ENCODE measurements around the gene CFAP100. TPM values are rescaled to one million over a fixed set of nuclear protein-coding genes. Genes with fewer than 3 reads are reported as not detected.

CFAP100 gene
- total RNA-seq, 1 experiment from 2014 or later: not detected

DNA sequence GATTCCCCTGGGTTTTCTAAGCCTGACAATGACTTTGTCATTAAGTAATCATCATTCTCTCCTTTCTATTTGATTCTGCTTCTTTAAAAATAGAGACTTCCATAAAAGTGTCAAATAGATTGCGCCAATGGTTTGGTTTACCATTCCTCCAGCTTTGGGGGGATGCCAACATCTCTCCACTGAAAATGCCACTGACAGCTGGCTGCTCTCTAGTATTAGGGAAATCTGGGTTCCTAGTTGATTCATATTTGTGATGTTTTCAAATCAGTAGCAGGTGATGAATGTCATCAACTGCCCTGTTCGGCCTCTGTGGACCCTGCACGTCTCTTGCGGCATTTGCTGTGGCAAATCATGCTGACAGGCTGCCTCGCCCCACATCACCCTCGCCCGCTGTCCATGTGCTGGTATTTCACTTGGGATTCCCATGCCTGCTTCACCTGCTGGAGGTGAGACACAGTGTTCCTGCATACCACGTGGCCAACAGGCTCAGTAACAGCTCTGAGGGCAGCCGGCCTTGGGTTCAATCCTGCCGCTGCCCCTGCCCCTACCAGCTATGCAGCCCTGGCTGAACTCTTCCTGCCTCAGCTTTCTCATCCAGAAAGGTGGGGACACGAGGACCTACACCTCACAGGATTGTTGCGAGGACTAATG lies 52.9 kb downstream of the CFAP100 start:
- intact Hi-C loops (cut with micrococcal nuclease): no loop called here
- CTCF ChIA-PET: no interaction called here
- DNase-seq (ENCODE audit: low read depth, low spot score) (no peak), ATAC-seq (no peak)
- Histone ChIP-seq H3K4me2 (ENCODE audit: low read length) (no peak overlapping the region), H3K27me3 (ENCODE audit: insufficient read depth, low read length) (no peaks in the 10 kb centered on the region), H4K20me1 (ENCODE audit: insufficient read depth) (no peaks in the 10 kb centered on the region), H2AFZ (ENCODE audit: low read depth, low read length, poor library complexity, severe bottlenecking) (no peak overlapping the region), H3K4me3 (replicated peaks in 1 of 2; ENCODE audit: low read depth in 1 of 2, low read length in 2 of 2) (no peak overlapping the region), H3K4me1 (ENCODE audit: control insufficient read depth in 1 of 2, insufficient read depth in 2 of 2, low read length in 2 of 2) (no peaks in the 10 kb centered on the region), H3K9me3 (ENCODE audit: control insufficient read depth in 1 of 2, insufficient read depth in 1 of 2, low read depth in 1 of 2, low read length in 2 of 2) (no peaks in the 10 kb centered on the region), H3K9ac (ENCODE audit: low read length) (no peak overlapping the region), H3K9me2 (ENCODE audit: insufficient read depth) (no peaks in the 10 kb centered on the region), H3K36me3 (ENCODE audit: control insufficient read depth in 1 of 2, insufficient read depth in 2 of 2, low read length in 2 of 2) (peaks cover 10 to 14% of the 10 kb centered on the region in 2 experiments; a peak in 2 of 4 replicates), H3K79me2 (ENCODE audit: insufficient read depth, low read length) (no peaks in the 10 kb centered on the region), H3K27ac (ENCODE audit: low read depth, low read length) (no peak overlapping the region)
- BruUV-seq (replicated peaks): no TSS peak
- TF ChIP-seq YY1 (IDR thresholded peaks at IDR 0.05; ENCODE audit: extremely low read depth, insufficient replicate concordance, low read depth, low read length): no peak
- no peak for TF ChIP-seq FOSL1 (IDR thresholded peaks at IDR 0.05; ENCODE audit: low read depth)
- no peak for TF ChIP-seq EZH2phosphoT487 (IDR thresholded peaks at IDR 0.05; ENCODE audit: borderline replicate concordance)
- TF ChIP-seq, protein P1, sequence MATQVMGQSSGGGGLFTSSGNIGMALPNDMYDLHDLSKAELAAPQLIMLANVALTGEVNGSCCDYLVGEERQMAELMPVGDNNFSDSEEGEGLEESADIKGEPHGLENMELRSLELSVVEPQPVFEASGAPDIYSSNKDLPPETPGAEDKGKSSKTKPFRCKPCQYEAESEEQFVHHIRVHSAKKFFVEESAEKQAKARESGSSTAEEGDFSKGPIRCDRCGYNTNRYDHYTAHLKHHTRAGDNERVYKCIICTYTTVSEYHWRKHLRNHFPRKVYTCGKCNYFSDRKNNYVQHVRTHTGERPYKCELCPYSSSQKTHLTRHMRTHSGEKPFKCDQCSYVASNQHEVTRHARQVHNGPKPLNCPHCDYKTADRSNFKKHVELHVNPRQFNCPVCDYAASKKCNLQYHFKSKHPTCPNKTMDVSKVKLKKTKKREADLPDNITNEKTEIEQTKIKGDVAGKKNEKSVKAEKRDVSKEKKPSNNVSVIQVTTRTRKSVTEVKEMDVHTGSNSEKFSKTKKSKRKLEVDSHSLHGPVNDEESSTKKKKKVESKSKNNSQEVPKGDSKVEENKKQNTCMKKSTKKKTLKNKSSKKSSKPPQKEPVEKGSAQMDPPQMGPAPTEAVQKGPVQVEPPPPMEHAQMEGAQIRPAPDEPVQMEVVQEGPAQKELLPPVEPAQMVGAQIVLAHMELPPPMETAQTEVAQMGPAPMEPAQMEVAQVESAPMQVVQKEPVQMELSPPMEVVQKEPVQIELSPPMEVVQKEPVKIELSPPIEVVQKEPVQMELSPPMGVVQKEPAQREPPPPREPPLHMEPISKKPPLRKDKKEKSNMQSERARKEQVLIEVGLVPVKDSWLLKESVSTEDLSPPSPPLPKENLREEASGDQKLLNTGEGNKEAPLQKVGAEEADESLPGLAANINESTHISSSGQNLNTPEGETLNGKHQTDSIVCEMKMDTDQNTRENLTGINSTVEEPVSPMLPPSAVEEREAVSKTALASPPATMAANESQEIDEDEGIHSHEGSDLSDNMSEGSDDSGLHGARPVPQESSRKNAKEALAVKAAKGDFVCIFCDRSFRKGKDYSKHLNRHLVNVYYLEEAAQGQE (IDR thresholded peaks at IDR 0.05; ENCODE audit: low read depth): no peak
- TF ChIP-seq POLR2AphosphoS5 (IDR thresholded peaks at IDR 0.05; ENCODE audit: low read depth, low read length): no peak
- no peak for TF ChIP-seq SRF (IDR thresholded peaks at IDR 0.05; ENCODE audit: low read depth)
- no peak for TF ChIP-seq RAD21 (IDR thresholded peaks at IDR 0.05; ENCODE audit: low read depth)
- TF ChIP-seq, protein P2, sequence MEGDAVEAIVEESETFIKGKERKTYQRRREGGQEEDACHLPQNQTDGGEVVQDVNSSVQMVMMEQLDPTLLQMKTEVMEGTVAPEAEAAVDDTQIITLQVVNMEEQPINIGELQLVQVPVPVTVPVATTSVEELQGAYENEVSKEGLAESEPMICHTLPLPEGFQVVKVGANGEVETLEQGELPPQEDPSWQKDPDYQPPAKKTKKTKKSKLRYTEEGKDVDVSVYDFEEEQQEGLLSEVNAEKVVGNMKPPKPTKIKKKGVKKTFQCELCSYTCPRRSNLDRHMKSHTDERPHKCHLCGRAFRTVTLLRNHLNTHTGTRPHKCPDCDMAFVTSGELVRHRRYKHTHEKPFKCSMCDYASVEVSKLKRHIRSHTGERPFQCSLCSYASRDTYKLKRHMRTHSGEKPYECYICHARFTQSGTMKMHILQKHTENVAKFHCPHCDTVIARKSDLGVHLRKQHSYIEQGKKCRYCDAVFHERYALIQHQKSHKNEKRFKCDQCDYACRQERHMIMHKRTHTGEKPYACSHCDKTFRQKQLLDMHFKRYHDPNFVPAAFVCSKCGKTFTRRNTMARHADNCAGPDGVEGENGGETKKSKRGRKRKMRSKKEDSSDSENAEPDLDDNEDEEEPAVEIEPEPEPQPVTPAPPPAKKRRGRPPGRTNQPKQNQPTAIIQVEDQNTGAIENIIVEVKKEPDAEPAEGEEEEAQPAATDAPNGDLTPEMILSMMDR (IDR thresholded peaks at IDR 0.05 in 2 of 3, conservative IDR thresholded peaks at IDR 0.05 in 1 of 3; ENCODE audit: borderline replicate concordance in 1 of 3, insufficient read depth in 1 of 3, low read depth in 2 of 3, low read length in 2 of 3): no peak
- TF ChIP-seq SP1 (IDR thresholded peaks at IDR 0.05; ENCODE audit: low read depth): no peak
- TF ChIP-seq CEBPB (IDR thresholded peaks at IDR 0.05; ENCODE audit: low read depth): no peak
- TF ChIP-seq ELF1 (IDR thresholded peaks at IDR 0.05; ENCODE audit: borderline replicate concordance, low read depth): no peak
- TF ChIP-seq ZNF274 (IDR thresholded peaks at IDR 0.05; ENCODE audit: low read depth, low read length): no peak
- TF ChIP-seq ZFX (IDR thresholded peaks at IDR 0.05): no peak
- TF ChIP-seq EZH2 (IDR thresholded peaks at IDR 0.05): no peak
- no peak for TF ChIP-seq JUND (IDR thresholded peaks at IDR 0.05)
- POLR2A ChIA-PET: no interaction called here
- RAD21 ChIA-PET (ENCODE audit: low non-redundant PET in 1 of 2, low total read pairs in 2 of 2, uncharacterized antibody in 2 of 2, unreplicated experiment in 2 of 2): no interaction called here
